Measurements from ENCODE around the gene SIX1. TPM values are rescaled to one million over a fixed set of nuclear protein-coding genes. Genes with fewer than 3 reads are reported as not detected.

Gene SIX1
- total and polyA plus RNA-seq, 2 experiments from 2014 or later, result 0.35 to 0.71 TPM

DNA sequence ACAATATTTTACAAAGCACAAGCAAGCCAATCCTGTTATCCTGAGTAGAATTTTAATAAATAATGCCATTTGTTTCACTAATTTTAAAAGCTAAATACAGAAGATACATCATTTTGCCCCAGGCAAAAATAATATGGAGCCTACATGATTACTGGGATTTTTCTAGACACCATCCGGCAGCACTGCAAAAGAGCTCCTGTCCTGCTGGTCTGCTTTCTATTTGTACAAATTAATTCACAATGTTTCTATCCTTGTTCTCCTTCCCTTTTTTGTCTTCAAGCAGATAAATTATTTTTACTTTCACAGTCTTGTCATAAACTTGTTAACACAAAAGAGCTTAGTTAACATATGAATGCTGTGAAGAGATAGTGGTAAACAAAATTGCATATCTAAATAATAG, 4.6 kb downstream of the SIX1 start (continued):
- TF ChIP-seq, protein P1, sequence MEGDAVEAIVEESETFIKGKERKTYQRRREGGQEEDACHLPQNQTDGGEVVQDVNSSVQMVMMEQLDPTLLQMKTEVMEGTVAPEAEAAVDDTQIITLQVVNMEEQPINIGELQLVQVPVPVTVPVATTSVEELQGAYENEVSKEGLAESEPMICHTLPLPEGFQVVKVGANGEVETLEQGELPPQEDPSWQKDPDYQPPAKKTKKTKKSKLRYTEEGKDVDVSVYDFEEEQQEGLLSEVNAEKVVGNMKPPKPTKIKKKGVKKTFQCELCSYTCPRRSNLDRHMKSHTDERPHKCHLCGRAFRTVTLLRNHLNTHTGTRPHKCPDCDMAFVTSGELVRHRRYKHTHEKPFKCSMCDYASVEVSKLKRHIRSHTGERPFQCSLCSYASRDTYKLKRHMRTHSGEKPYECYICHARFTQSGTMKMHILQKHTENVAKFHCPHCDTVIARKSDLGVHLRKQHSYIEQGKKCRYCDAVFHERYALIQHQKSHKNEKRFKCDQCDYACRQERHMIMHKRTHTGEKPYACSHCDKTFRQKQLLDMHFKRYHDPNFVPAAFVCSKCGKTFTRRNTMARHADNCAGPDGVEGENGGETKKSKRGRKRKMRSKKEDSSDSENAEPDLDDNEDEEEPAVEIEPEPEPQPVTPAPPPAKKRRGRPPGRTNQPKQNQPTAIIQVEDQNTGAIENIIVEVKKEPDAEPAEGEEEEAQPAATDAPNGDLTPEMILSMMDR (conservative IDR thresholded peaks at IDR 0.05; ENCODE audit: low read depth in 2 of 2), result no peak
- TF ChIP-seq STAT1 (IDR thresholded peaks at IDR 0.05; ENCODE audit: unreplicated experiment) (no peak), POLR2AphosphoS5 (IDR thresholded peaks at IDR 0.05; ENCODE audit: low read depth) (no peak), ZNF331 (CRISPR knock-in tag; IDR thresholded peaks at IDR 0.05; ENCODE audit: low read depth) (no peak), EZH2phosphoT487 (IDR thresholded peaks at IDR 0.05; ENCODE audit: unreplicated experiment) (no peak)

DNA sequence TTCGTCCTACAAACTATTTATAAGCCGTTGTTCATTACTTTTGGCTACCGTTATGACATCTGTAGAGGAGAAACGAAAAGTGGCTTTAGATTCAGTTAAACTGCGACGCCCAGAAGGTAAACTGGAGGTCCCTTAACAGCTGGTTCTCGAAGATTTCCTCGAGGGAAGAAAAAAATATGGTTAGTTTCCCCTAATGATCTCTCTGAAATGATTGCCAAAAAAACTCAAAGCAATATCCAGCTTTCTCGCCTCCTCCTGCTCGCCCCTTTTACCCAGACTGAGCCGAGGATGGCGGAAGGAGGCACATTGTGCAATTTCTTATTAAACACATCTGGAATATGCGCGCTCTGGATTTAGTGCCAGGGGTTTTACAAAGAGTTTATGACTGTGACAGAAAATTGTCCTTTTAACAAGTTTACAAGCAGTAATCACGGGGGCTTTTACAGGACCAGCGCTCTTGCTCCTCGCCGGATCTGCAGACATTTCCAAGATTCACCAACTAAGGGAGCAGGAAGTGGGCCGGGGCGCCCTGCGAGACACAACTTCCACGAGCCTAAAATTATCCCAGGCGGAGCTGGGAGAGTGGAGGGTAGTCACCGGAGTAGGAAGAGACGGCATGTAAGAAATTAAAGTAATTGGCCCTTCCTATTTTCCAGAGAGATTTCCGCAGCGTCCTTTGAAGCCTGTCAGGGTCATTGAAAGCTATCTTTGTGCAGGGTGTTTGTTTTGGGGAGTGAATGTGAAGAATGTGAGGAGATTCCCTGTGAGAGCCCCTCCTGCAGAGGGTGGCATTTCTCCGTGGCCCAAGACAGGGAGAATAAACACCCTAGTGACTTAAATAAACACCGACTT, 5.6 kb downstream of the SIX1 start:
- Histone ChIP-seq H3K4me3 (peak overlapping the region; percentile 49), H3K4me1 (ENCODE audit: insufficient read depth) (peaks cover 85% of the 10 kb centered on the region), H3K79me2 (replicated peaks; ENCODE audit: insufficient read depth) (no peaks in the 10 kb centered on the region), H4K20me1 (replicated peaks; ENCODE audit: insufficient read depth) (peaks cover 5% of the 10 kb centered on the region; the same call in 1 of the 2 replicates), H3K36me3 (ENCODE audit: insufficient read depth) (no peaks in the 10 kb centered on the region), H3K4me2 (peak overlapping the region; percentile 77), H3K27ac (ENCODE audit: low read depth) (no peak overlapping the region), H3K9me2 (ENCODE audit: insufficient read depth) (no peaks in the 10 kb centered on the region), H3K27me3 (ENCODE audit: insufficient read depth) (peaks cover 100% of the 10 kb centered on the region), H2AFZ (no peak overlapping the region), H3F3A (replicated peaks; ENCODE audit: low read depth) (peaks cover 22% of the 10 kb centered on the region; the same call in 1 of the 2 replicates)
- Mint-ChIP-seq H3K4me3 (peak overlapping the region; percentile 56; the same call in 2 of the 3 replicates), H3K27me3 (ENCODE audit: insufficient read depth, low read depth, poor library complexity) (peaks cover 100% of the 10 kb centered on the region), H3K9me3 (peaks cover 3% of the 10 kb centered on the region; the same call in 1 of the 3 replicates), H3K36me3 (ENCODE audit: low read depth) (no peaks in the 10 kb centered on the region), H3K27ac (no peak overlapping the region), H3K4me1 (peaks cover 74% of the 10 kb centered on the region)
- no peak for TF ChIP-seq EZH2phosphoT487 (IDR thresholded peaks at IDR 0.05; ENCODE audit: unreplicated experiment)
- TF ChIP-seq EZH2 (IDR thresholded peaks at IDR 0.05; ENCODE audit: low read depth, unreplicated experiment), result peak; percentile 87
- TF ChIP-seq, protein P1 (conservative IDR thresholded peaks at IDR 0.05; ENCODE audit: low read depth in 2 of 2), result peak in 1 of 2 experiments; percentile 18; a peak in 1 of 4 replicates
- TF ChIP-seq NANOG (IDR thresholded peaks at IDR 0.05; ENCODE audit: borderline replicate concordance), result peak; percentile 49
- DNase-seq (ENCODE audit: low spot score) (peak; percentile 75), ATAC-seq (peak; percentile 2; the same call in 2 of the 3 replicates)
